AG08396 (cell line): ENCODE results near the gene SALL4.
"Not testable (repeated sequence)": the region's sequence is repeated elsewhere in the genome, so short reads cannot be mapped to it uniquely, and the experiment has no call there.

Experiments
- DNase-seq: peaks from one replicate; pipeline ENCODE4 v3.0.0; 2012; ENCODE audit warnings: low spot score, mixed read lengths

The SALL4 gene

GRCh38 chr20:51801823-51802123 lies 548 bp downstream of the SALL4 start:
- peak; percentile 18 for DNase-seq

- peak; percentile 45 for DNase-seq
Observed at GRCh38 chr20:51801122-51801822, 1.0 kb downstream of the SALL4 start.

- peak; percentile 40 for DNase-seq
Observed at GRCh38 chr20:51800872-51801121, 1.5 kb downstream of the SALL4 start.

- peak; percentile 75 for DNase-seq
Observed at GRCh38 chr20:51800060-51800871, 2.1 kb downstream of the SALL4 start.

- DNase-seq, result no peak
Observed at GRCh38 chr20:51799401-51799860, 2.9 kb downstream of the SALL4 start.

- no peak for DNase-seq
Observed at GRCh38 chr20:51797357-51798025, 4.8 kb downstream of the SALL4 start.

- DNase-seq, result no peak
Observed at GRCh38 chr20:51796340-51796739, 6.0 kb downstream of the SALL4 start.

- no peak for DNase-seq
Observed at GRCh38 chr20:51792960-51793359, 9.4 kb downstream of the SALL4 start.

- DNase-seq, result no peak
Observed at GRCh38 chr20:51791626-51792025, 10.7 kb downstream of the SALL4 start.

- DNase-seq, result no peak
Observed at GRCh38 chr20:51790256-51790655, 12.1 kb downstream of the SALL4 start.

GRCh38 chr20:51789434-51789833 lies 12.9 kb downstream of the SALL4 start:
- no peak for DNase-seq

GRCh38 chr20:51788822-51789221 lies 13.5 kb downstream of the SALL4 start:
- DNase-seq, result no peak

GRCh38 chr20:51784299-51784698 lies 18.0 kb downstream of the SALL4 start:
- DNase-seq, result no peak

GRCh38 chr20:51778229-51778759 lies 24.0 kb downstream of the SALL4 start:
- not testable (repeated sequence) for DNase-seq

GRCh38 chr20:51775241-51775640 lies 27.1 kb downstream of the SALL4 start:
- DNase-seq, result no peak

- DNase-seq, result no peak
Observed at GRCh38 chr20:51772236-51772635, 30.1 kb downstream of the SALL4 start.

GRCh38 chr20:51769976-51770615 lies 32.2 kb downstream of the SALL4 start:
- DNase-seq, result no peak

GRCh38 chr20:51768759-51769517 lies 33.4 kb downstream of the SALL4 start:
- DNase-seq, result no peak

GRCh38 chr20:51767867-51768758 lies 34.2 kb downstream of the SALL4 start, which contains the start of gene ATP9A:
ATP9A (minus strand) TSS chr20:51768390; CDS start chr20:51768369, 21 bp downstream.
- DNase-seq, result peak; percentile 70
